Thyroid gland (tissue), 4 donors: ENCODE data around the gene KRTAP4-11.
"Not testable (repeated sequence)": the region's sequence is repeated elsewhere in the genome, so short reads cannot be mapped to it uniquely, and the experiment has no call there.

ENCODE experiments used
- POLR2A ChIP-seq, 2 donors: fragments of 450-650 bp; IDR thresholded peaks; one replicate each; pipeline ENCODE4 v1.6.1; 2017; ENCODE audit warnings: antibody characterized with exemption in 2 of 2, mild to moderate bottlenecking in 2 of 2, moderate library complexity in 1 of 2
- TF ChIP-seq, protein P1 (sequence below), 6 experiments: fragments of 200-600 bp in 3 of 6; fragments of 450-650 bp in 3 of 6; sonication (generic) in 3 of 6; IDR thresholded peaks; one replicate each; pipeline ENCODE4 v1.5.1; 2016 to 2019; ENCODE audit warnings: antibody characterized with exemption in 6 of 6, mild to moderate bottlenecking in 2 of 6, inconsistent platforms in 1 of 6, moderate library complexity in 1 of 6

DNA sequence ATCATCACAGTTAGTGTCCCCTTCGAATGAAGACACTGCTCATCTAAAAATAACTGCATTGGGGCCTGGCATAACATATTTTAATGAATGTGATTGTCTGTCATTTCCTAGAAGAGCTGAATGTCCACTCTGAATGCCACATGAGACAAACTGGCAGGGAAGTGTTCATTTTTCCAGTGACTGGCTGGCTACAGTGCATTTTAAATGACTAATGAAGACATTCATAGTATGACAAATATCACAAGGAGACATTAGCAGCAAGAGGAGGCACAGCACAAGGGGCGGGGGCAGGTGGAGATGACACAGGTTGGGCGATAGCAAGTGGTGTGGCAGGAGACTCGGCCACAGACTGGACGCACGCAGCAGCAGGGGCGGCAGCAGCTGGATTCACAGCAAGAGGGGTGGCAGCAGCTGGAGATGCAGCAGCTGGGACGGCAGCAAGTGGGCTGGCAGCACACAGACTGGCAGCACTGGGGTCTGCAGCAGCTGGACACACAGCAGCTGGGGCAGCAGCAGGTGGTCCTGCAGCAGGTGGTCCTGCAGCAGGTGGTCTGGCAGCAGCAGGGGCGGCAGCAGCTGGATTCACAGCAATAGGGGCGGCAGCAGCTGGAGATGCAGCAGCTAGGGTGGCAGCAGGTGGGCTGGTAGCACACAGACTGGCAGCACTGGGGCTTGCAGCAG, 30.9 kb upstream of the KRTAP4-11 start:
- TF ChIP-seq, protein P1, sequence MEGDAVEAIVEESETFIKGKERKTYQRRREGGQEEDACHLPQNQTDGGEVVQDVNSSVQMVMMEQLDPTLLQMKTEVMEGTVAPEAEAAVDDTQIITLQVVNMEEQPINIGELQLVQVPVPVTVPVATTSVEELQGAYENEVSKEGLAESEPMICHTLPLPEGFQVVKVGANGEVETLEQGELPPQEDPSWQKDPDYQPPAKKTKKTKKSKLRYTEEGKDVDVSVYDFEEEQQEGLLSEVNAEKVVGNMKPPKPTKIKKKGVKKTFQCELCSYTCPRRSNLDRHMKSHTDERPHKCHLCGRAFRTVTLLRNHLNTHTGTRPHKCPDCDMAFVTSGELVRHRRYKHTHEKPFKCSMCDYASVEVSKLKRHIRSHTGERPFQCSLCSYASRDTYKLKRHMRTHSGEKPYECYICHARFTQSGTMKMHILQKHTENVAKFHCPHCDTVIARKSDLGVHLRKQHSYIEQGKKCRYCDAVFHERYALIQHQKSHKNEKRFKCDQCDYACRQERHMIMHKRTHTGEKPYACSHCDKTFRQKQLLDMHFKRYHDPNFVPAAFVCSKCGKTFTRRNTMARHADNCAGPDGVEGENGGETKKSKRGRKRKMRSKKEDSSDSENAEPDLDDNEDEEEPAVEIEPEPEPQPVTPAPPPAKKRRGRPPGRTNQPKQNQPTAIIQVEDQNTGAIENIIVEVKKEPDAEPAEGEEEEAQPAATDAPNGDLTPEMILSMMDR (IDR thresholded peaks at IDR 0.05), result not testable (repeated sequence)
- TF ChIP-seq POLR2A (IDR thresholded peaks at IDR 0.05), result not testable (repeated sequence)
